Keratinocyte (primary cell): Measurements from ENCODE around the gene MMD. TPM values are rescaled to one million over a fixed set of nuclear protein-coding genes. Genes with fewer than 3 reads are reported as not detected.

ENCODE experiments used
- DNase-seq: peaks from one replicate; pipeline ENCODE4 v3.0.0-alpha.2; 2011; ENCODE audit warnings: low read depth, missing footprints, low spot score
- FAIRE-seq: peaks from 2 replicates; lab custom pipeline; 2011; peaks lifted over from hg19 to GRCh38; lab: Jason Lieb, UNC
- H2AFZ ChIP-seq: 2 replicates; pipeline ENCODE4 v1.6.0; 2012; ENCODE audit warnings: low read length, control low read depth, inconsistent platforms; ENCODE audit not compliant: control insufficient read depth
- H3K27ac ChIP-seq: 2 replicates; pipeline ENCODE4 v1.5.1; 2011; ENCODE audit warnings: low read length; ENCODE audit not compliant: control insufficient read depth, insufficient read depth
- H3K27me3 ChIP-seq: 3 replicates; pipeline ENCODE4 v1.6.0; 2011; ENCODE audit warnings: low read length; ENCODE audit not compliant: control insufficient read depth, insufficient read depth; ENCODE audit errors: extremely low read depth
- H3K36me3 ChIP-seq, 2 experiments: 2 replicates in 1 of 2; 3 replicates in 1 of 2; pipeline ENCODE4 v1.5.1; 2011; ENCODE audit warnings: low read length in 2 of 2, mild to moderate bottlenecking in 1 of 2; ENCODE audit not compliant: control insufficient read depth in 2 of 2, insufficient read depth in 2 of 2; ENCODE audit errors: extremely low read depth in 1 of 2
- H3K4me1 ChIP-seq: 3 replicates; pipeline ENCODE4 v1.5.1; 2011; ENCODE audit warnings: low read length; ENCODE audit not compliant: control insufficient read depth, insufficient read depth; ENCODE audit errors: extremely low read depth
- H3K4me2 ChIP-seq: 3 replicates; pipeline ENCODE4 v1.6.0; 2011; ENCODE audit warnings: low read depth, low read length; ENCODE audit not compliant: control insufficient read depth, insufficient read depth; ENCODE audit errors: extremely low read depth
- H3K4me3 ChIP-seq, 3 experiments: fragments of 200-600 bp in 1 of 3; sonication (generic) in 1 of 3; 2 replicates in 2 of 3; 3 replicates in 1 of 3; pipeline ENCODE4 v1.5.1; 2011 to 2016; ENCODE audit warnings: low read length in 3 of 3, mild to moderate bottlenecking in 3 of 3, control low read depth in 2 of 3, inconsistent platforms in 1 of 3, low read depth in 1 of 3, mixed read lengths in 1 of 3, mixed run types in 1 of 3, moderate library complexity in 1 of 3; ENCODE audit not compliant: control insufficient read depth in 2 of 3, insufficient read depth in 2 of 3; ENCODE audit errors: extremely low read depth in 1 of 3
- H3K79me2 ChIP-seq: 2 replicates; pipeline ENCODE4 v1.6.0; 2012; ENCODE audit warnings: low read length; ENCODE audit not compliant: control insufficient read depth, insufficient read depth
- H3K9ac ChIP-seq: 3 replicates; pipeline ENCODE4 v1.6.0; 2011; ENCODE audit warnings: low read length; ENCODE audit not compliant: control insufficient read depth, insufficient read depth; ENCODE audit errors: extremely low read depth
- H3K9me1 ChIP-seq: 3 replicates; pipeline ENCODE4 v1.6.0; 2011; ENCODE audit warnings: low read length; ENCODE audit not compliant: control insufficient read depth, insufficient read depth; ENCODE audit errors: extremely low read depth
- H3K9me3 ChIP-seq: 2 replicates; pipeline ENCODE4 v1.5.1; 2012; ENCODE audit warnings: low read depth, low read length; ENCODE audit not compliant: control insufficient read depth
- H4K20me1 ChIP-seq: 3 replicates; pipeline ENCODE4 v1.6.0; 2011; ENCODE audit warnings: low read length; ENCODE audit not compliant: control insufficient read depth, insufficient read depth; ENCODE audit errors: extremely low read depth
- CTCF ChIP-seq, 3 experiments: IDR thresholded peaks in 1 of 3; conservative IDR thresholded peaks in 1 of 3; optimal IDR thresholded peaks in 1 of 3; 2 replicates in 2 of 3; 3 replicates in 1 of 3; pipeline versions ENCODE3 to v1.5.1; 2011; ENCODE audit warnings: low read length in 3 of 3, mild to moderate bottlenecking in 3 of 3, moderate library complexity in 2 of 3, control low read depth in 1 of 3, inconsistent platforms in 1 of 3; ENCODE audit not compliant: insufficient read depth in 2 of 3; ENCODE audit errors: extremely low read depth in 1 of 3
- EZH2 ChIP-seq: IDR thresholded peaks from one replicate; pipeline ENCODE4 v1.6.1; 2012; ENCODE audit warnings: inconsistent platforms, mild to moderate bottlenecking, low read length, moderate library complexity
- dilution Hi-C: fragments of 300-500 bp; cut with MboI; formaldehyde crosslinking; loops from one replicate; pipeline ENCODE4 v1.7.0; 2020; ENCODE audit warnings: low sequenced_read_pairs; ENCODE audit not compliant: extremely low pct_ligation_motif_present
- polyA plus RNA-seq, 5 experiments: library from polyadenylated mRNA; depleted of rRNA in 3 of 5; stranded (reverse) in 3 of 5; stranded (forward) in 1 of 5; unstranded in 1 of 5; fragments of >200 nt; gene quantifications; 1 replicate in 1 of 5; 2 replicates in 3 of 5; 3 replicates in 1 of 5; pipeline versions ENCODE4 v1.2.1 to v1.2.3, GENCODE V29; 2011 to 2012; ENCODE audit warnings: missing spikeins in 2 of 5, low read depth in 1 of 5, low replicate concordance in 1 of 5

Gene MMD
- polyA plus RNA-seq, 1 donor (not counting 4 experiments of a cell fraction or from before 2014, with no cell fraction given) = 6.4 TPM

DNA sequence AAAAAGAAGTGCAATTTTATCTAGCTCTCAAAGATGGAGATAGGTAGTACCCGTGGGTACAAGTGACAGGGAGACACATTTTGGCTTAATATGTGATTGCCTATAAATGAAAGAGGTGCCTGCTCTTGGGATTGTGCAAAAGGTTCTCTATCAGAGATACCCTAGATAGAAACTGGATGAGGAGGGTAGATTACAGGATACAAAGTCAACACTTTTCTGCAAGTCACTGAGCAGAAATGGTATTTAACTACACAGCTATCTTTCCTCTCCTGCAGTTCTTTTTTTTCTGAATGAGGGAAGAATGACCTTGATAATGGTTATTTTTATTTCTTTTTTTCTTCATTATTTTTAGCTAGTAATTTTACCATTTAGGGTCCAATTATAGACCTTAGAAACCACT is 67.6 kb downstream of the MMD start:
- H3K36me3 ChIP-seq = no peaks in the 10 kb centered on the region
- TF ChIP-seq EZH2 (no peak), CTCF (optimal IDR thresholded peaks at IDR 0.05 in 1 of 3, IDR thresholded peaks at IDR 0.05 in 1 of 3, conservative IDR thresholded peaks at IDR 0.05 in 1 of 3; ENCODE audit: extremely low read depth in 1 of 3, insufficient read depth in 2 of 3, low read length in 3 of 3) (no peak)
- DNase-seq = no peak
- no peak overlapping the region for H3K9ac ChIP-seq
- no peaks in the 10 kb centered on the region for H3K9me1 ChIP-seq
- no peak overlapping the region for H2AFZ ChIP-seq
- H3K4me1 ChIP-seq = no peaks in the 10 kb centered on the region
- no peaks in the 10 kb centered on the region for H3K9me3 ChIP-seq
- no peaks in the 10 kb centered on the region for H4K20me1 ChIP-seq
- no peaks in the 10 kb centered on the region for H3K27me3 ChIP-seq
- H3K4me3 ChIP-seq = no peak overlapping the region
- FAIRE-seq = no peak
- dilution Hi-C loops = loop anchor here (25.0 kb wide), 1 partner anchor 133 kb away; no protein-coding TSS in a partner anchor
- H3K4me2 ChIP-seq = no peak overlapping the region
- H3K27ac ChIP-seq = no peak overlapping the region
- H3K79me2 ChIP-seq = no peaks in the 10 kb centered on the region

DNA sequence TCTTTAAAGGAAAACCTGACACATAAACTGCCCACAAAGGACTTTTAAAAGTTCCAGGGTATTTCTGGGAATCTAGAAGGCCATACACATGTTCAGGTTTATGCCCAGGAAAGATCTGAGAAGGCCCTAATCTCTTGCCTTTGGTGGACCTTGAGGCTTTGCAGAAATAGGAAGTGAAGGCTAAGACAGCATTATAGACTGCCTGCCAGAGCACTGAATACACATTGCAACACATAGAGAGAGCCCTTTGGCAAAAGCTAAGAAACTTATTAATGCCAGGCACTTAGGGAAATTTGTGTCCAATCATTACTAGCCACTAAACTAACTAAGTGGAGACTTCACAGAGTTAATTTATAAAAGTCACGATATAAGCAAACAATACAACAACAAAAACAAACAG is 70.4 kb downstream of the MMD start:
- Histone ChIP-seq H3K9ac (no peak overlapping the region), H3K36me3 (no peaks in the 10 kb centered on the region), H3K9me3 (no peaks in the 10 kb centered on the region), H3K4me3 (no peak overlapping the region), H3K4me1 (no peaks in the 10 kb centered on the region), H3K27ac (no peak overlapping the region), H4K20me1 (no peaks in the 10 kb centered on the region), H3K79me2 (no peaks in the 10 kb centered on the region), H3K27me3 (no peaks in the 10 kb centered on the region), H2AFZ (no peak overlapping the region), H3K4me2 (no peak overlapping the region), H3K9me1 (no peaks in the 10 kb centered on the region)
- TF ChIP-seq CTCF (optimal IDR thresholded peaks at IDR 0.05 in 1 of 3, IDR thresholded peaks at IDR 0.05 in 1 of 3, conservative IDR thresholded peaks at IDR 0.05 in 1 of 3; ENCODE audit: extremely low read depth in 1 of 3, insufficient read depth in 2 of 3, low read length in 3 of 3) (no peak), EZH2 (no peak)
- dilution Hi-C loops = loop anchor here (25.0 kb wide), 1 partner anchor 136 kb away; no protein-coding TSS in a partner anchor
- DNase-seq (no peak), FAIRE-seq (no peak)
